NOMO-1 treated with dmso at 0.1 percent for 144 hours (cell line): ENCODE measurements around the gene PLCL2.
A peak's percentile ranks its signal among the peaks of the same experiment; 100 is the strongest.

Experiments
- DNase-seq: peaks from one replicate; lab custom pipeline; 2025; ENCODE audit not compliant: unreplicated experiment; lab: John Stamatoyannopoulos, UW

PLCL2 gene

DNA sequence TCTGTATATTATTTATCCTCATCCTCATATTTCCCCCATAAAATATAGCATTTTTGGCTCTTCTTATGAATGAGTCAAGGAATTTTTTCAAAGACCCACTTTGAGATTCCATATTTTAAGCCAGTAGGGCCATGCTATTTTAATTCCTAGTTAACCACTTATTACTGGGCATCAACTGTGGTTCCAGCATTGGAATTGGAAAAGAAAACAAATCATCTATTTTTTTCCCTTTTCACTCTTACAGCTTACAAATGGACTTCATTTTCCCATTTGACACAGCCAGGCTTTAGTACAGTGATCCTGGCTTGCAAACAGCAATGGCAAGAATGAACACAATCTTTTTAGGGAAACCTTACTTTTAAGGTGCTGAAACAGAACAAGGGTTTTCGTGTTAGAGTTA is 19.4 kb upstream of the PLCL2 start:
- no peak for DNase-seq

DNA sequence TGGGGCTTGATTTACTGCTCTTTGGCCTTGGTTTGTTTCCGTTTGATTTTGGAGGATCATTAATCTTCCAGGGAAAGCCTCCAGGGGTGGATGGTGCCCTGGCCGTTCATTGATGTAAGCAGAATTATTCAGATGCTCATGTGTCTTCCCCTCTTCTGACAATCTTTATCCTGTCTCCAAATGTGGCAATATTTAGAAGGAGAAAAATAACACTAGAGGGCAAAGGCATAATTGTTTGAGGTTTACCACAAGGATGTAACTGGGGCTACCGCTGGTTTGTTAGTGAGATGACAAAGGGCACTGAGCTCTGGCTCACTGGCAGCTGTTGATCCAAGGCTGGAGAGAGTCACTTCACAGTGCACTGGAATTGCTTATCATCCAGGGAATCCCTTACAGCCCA is 18.2 kb upstream of the PLCL2 start:
- peak; percentile 78 for DNase-seq

DNA sequence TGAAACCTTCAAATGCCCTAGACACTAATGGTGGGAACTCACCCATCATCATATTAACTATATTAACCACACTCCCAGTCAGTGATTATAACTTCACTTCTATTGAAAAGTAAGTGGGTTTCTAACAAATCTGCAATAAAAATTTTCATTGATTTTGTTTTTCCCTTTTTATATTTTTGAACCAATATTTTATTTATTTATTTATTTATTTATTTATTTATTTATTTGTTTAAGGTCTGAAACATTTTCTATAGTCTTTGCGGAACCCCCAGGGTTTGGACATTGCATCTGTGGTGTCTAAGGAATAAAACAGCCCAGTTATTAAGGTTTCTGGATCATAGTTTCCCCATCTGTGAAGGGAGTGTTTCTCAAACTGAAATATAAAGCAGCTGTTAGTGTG is 16.2 kb upstream of the PLCL2 start:
- DNase-seq, result no peak

DNA sequence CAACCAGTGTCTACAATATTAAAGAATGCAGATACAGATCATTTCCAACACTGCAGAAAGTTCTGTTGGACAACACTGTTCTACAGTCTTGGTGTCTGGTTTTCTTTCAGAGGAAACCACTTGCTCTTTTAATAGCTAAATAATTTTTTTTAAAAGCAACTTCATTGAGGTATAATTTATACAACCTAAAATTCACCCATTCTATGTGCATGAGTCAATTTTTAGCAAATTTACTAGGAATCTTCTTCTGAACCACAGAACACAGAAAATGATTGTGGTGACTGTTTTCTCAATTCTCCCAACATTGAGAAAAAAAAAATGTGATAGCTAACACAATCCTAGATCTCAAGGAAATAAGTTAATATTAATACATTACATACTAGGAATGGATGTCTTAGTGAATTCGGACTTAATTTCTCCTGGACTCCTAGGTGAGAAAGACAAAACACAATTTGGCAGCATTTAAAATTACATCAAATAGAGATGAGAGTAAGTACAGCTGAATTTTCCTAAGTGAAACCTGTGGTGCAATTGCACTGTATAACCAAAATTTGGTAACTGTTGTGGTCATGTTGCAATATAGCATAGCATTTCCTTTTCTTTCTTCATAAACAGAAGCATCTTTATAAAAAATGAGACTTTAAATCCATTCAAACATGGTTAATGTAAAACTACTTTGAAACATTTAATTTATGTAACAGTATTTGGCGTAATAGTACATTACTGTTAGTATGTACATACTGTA is 15.3 kb upstream of the PLCL2 start:
- DNase-seq, result no peak

DNA sequence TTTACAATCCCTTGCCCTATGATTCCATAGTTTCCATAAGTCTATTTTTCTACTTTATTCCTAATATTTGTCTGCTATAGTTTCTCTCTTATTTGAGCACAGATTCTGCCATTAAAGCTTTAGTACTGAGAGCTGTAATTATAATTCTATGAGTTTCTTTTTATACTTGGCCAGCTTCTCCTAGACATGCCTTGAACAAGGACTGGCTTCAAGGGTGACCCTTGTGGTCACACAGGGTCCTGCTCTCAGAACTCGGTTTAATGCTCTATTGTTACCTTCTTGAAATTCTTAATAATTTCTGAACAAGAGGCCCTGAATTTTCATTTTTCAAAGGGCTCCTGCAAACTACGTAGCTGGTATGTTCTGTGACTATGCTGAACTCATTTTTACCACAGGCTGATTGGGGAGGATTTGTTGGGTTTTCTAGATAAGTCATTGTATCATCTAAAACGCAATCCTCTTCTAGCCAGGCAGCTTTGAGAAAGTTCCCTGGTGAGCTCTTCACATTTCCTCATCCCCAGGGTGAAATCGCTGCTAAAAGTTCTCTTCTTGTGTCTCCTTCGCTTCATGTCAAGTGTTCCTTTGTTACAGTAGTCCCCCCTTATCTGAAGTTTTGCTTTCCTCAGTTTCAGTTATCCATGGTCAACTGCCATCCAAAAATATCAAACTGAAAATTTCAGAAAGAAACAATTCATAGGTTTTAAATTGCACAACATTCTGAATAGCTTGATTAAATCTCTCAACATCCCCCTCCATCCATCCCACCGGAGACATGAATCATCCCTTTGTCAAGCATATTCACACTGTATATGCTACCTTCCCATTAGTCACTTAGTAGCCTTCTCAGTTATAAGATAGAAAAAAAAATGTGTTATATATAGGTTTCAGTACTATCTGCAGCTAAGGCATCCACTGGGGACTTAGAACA is 12.6 kb upstream of the PLCL2 start:
- DNase-seq, result no peak

DNA sequence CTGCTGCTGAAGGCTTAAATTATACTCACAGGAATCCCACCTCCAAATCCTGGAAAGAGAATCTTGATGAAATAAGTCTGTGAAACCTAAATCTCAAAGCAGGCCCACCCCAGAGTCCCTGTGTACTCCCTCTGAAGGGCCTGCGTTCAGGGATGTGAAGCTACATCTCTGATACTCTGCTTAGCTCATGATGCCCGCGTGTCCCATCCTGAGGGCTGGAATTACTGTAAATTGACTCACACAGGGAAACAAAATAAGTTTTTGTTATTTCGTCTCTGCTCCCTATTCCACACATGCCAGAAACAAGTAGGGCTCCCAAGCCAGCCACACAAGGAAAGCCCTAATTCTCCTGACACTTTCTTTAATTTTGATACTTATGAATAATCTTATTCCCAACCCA is 10.9 kb upstream of the PLCL2 start:
- DNase-seq, result no peak

DNA sequence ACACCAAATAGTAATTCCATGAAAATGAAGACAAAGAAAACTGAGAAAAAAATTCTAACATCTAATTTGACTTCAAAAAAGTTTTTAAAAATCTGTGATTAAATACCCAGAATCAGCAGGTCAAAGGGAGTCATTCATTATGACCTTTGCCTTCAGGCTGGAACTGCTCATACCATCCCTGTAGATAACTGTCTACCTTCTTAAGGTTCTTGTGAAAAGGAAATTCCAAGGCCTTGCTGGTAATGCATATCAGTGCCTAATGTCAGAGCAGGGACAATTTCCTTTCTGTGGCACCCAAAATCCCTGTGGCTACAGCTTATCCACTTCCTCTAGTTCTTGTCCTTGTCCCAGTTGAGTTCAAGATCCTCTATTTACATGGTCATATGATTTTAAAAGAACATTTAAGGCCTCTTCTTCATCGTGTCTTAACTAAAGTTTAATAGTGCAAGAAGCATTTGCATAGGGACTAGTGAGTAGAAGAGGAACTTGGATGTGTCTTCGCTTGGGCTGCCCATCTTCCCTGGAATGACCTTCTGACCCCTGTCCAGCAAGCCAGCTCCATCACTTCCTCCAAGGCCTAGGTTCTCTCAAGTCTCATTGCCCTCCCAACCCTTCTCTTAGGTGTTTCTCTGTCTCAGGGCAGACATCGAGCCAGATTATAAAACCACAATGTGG is 8.7 kb upstream of the PLCL2 start:
- DNase-seq, result no peak

DNA sequence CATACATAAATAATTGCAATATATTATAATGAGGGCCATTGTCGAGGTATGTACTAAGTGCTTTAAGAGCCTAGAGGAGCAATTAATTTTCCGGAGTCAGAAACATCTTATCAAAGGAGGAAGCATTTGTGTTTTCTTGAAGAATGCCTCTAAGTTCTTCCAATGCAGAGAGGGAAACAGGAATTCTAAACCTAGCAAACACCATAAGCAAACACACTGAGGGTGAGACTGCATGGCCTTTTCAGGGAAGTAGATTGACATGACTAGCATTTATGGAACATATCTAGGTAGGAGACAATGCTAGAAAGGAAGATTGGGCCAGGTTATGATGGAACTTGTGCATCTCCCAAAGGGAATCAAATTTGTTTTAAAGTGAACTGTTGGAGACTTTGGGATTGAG is 7.2 kb upstream of the PLCL2 start:
- no peak for DNase-seq

DNA sequence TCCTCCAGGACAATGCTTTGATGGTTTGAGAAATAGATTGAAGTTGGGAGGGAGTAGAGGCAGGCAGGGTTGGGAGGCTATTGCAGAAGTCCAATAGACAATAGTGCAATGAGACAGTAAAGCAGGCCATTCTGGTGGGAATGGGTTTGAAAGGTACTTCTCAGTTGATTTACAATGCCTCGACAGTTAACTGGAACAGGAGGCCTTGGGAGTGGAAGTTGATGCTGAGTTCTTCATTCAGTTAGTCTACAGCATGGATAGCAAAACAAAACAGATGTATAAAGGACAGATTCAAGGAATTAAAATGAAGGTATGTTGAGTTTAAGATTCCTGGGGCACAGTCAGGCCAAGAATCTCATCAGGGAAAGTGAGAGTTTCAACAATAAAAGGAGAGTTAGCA is 6.8 kb upstream of the PLCL2 start:
- no peak for DNase-seq

DNA sequence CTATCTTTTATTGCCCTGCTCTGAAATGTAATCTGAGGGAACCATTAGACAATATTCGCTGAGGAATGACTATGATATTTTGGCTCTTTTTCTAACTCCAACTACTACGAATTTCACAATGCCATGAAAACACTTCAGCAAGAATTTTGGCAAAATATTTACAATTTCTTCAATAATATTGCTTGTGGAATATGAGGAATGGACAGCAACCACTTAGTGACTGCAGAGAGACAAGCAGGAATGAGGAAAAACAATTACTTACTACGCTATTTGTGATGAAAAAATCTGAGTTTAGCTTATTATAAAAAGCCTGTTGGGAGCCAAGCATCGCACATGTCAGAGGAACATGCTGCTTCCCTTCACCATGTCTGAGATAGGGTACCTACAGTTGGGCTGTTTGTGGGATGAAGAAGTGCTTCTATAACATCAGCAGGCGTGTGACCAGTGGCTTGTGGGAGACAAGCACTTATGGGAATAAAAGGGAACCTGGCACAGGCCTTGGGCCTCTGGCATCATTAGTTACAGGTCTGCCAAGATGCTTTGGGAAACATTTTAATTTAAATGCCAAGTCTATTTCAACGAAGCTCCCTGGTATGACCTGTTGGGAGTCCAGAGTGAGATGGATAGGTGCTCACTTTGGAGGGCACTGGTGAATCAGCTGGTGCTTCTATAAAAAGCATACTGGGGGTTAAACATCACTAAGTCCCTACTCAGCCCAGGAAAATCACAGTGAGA is 2.7 kb upstream of the PLCL2 start:
- no peak for DNase-seq

DNA sequence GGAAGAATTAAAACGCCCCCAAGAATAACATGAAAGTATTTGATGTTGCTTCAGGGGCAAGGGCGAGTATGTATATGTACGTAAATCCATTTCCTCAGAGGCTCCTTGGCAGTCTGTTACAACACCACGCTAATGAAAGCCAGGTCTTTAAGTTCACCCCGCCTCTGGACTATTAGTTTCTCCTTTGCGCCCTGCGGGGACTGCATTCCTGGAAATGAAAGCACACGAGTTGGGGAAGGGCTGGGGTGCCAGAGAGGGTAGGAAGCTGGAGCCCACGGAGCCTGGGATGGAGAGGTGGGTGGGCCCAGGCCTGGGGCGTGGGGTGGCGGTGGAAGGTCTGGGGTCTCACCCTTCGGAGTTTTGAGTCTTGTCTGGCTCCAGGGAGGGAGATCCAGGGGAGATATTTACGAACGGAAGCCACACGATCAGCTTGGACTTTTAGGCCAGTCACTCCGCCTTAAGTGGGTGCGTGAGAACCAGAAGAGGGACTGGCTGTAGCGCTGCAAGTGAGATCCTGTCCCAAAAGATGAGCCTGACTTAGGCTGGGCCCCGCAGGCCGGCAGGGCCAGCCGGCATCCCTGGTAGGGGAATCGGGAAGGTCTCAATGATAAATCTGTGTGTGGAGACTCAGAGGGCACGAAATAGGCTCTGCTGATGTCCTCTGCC is 1.6 kb upstream of the PLCL2 start:
- no peak for DNase-seq

DNA sequence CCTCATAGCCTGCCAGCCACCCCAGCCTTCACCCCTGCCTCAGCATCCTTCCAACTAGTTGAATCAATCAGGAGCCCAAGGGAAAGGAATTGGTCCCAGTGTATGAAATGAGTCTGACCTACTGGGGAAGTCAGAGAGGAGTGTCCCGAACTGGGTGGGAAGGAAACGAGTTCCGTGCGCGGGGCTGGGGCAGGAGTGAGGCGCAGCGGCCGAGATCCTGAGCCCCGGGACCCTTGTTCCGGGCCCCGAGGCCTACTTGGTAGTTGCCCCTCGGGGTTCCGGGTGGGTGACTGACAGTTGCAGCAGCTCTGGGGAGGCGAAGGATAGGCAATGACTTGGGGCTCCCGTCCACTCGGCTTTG is 1.1 kb upstream of the PLCL2 start:
- no peak for DNase-seq

DNA sequence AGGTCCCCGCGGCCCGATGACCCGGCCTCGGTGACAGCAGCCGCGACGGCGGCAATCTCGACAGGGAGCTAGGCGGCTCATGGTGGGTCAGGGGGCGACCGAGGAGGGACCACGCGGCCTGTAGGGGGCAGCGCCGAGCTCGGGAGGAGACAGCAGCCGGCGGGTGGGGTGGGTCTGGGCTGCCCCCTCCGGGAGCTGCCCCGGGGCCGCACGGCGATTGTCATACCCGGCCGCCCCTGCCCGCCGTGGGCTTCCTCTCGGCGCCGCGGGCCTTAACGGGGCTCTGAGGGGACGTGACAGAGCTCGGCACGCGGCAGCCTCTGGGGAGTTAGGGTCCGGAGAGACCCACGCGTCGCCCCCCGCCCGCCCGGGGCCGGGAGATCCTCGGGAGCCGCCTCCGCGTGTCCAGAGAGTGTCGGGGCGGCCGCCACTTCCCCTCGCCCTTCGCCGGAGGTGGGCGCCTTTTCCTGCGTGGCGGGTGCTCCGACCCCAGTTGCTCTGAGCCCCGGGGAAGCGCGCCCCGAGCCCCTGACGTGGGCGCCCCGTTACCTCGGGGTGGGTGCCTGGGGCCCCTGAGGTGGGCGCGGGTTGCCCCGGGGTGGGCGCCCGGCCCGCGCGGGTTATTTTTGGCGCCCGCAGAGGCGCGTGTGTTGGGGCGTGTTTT is 539 bp upstream of the PLCL2 start:
- DNase-seq, result no peak

DNA sequence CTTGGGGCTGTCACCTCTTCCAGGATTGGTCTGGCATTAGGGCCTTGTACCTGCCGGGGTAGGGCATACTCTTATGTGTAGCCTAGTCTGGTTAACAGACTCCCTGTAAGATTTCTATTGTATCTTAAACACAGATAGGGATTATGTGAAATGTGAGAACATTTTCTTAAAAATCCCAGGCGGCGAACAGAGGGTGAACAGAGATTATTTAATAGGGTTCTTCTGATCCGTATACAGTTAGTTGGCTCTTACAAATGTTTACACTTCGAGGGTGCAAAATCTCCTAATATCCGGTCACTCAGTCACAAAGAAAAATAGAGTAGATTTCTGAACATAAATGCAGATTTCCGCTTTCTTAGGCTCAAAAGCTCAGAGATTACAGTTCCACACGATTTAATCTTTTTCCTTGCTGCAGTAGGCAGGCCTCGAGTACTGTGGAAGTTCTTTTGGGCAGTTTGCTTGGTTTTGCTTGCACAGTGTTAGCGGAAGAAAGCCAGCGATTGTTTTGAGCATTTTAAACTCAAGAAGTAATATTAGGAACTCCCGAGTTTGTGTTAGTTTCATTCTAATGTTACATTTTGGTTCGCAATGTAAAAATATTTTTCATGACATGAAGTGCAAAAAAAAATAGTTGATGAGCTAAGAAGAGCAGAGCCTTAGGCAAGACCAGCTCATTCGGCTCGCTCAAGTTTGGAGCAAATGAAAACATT is 993 bp downstream of the PLCL2 start:
- no peak for DNase-seq

DNA sequence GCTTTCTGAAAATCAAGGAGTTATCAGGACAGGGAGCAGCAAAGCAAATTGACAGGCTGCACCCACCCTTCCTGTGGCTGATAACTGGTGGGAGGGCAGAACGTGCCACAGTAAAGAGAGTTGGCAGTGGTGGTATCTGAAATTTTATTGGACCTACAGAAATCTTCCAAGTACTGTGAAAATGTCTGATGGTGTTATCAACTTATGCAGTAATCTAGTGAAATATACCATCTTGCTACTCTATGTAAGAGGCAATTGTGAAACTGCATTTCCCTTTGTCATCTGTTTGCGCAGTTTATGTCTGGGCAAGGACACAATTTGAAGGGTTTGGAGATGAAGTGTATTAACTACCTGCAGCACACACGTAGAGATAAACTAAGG is 1.5 kb downstream of the PLCL2 start:
- DNase-seq, result no peak

DNA sequence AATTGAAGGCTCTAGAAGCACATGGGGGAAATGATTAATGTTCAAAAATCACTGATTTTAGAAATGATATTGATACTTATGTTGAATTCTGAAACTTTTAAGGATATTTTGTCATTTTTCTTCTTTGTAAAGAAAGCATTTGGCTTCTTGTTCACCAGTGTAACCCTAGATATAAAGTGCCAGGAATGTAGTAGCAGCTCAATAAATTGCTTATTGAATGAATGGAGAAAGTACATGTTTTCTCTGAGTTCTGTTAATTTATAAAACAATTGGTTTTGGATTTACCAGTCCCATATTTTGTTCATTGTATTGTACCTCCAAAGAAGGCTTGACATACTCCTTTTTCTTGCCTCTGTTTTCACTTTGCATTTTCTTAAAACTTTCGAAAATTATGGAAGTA is 2.4 kb downstream of the PLCL2 start:
- no peak for DNase-seq

DNA sequence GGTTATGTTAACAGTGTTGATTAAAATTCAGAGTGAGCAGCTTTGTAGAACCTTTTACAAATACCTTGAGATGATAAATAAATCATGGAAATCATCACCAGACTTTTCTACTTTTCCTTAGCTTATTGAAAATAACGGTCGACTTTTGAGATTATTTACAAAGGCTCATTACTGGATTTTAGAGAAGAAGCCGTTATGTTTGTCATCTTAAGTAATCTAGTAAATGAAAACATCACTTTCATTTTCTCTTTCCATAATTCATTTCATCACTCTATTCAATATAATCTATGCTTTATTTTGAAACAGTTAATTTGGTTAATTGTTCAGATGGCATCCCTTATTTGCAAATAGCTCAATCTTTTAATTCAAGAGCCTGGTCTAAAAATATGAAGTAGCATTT is 3.6 kb downstream of the PLCL2 start:
- no peak for DNase-seq

DNA sequence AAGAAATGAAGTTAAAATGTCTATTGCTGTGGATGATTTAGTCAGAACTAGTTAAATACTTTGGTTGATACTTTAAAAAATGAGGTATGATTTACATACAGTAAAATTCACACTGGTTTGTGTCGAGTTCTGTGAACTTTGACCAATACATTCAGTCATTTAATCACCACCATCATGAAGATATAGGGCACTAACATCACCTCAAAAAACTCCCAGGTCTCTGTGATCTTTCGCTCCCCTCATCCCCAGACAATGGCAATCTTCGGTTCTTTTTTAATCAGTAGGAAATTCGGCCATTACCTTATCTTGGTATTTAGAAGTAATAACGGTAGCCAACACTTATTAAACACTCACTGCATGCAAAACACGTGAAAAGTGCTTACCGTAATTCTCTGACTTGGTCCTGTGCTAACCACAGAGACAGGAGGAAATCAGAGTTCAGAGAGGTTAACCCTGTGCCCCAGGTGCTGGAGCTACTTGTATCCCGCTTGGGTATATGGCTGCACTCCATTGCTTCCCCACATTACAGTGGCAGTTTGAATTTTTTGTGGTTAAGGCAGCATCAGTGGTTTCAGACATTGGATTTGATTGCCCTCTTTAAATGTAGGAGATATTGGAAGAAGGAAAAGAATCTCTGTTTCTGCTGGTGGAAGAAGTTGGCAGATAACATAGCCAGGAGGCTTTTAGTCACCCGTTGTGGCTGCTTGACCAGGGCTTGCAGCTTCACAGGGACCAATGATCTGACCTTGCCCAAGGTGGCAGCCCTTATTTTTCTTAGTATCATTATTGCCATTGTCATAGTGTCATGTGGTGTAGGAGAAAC is 4.2 kb downstream of the PLCL2 start:
- no peak for DNase-seq
